Measurements from ENCODE around the gene CHD9.
"Not testable (repeated sequence)": the region's sequence is repeated elsewhere in the genome, so short reads cannot be mapped to it uniquely, and the experiment has no call there.

CHD9 gene

GRCh38 chr16:53281859-53282258 is 227.1 kb downstream of the CHD9 start:
- DNase-seq (ENCODE audit: low read depth in 2 of 2) = no peak

- no peak for DNase-seq (ENCODE audit: low read depth in 2 of 2)
Measured at GRCh38 chr16:53282328-53282727, 227.5 kb downstream of the CHD9 start.

DNA sequence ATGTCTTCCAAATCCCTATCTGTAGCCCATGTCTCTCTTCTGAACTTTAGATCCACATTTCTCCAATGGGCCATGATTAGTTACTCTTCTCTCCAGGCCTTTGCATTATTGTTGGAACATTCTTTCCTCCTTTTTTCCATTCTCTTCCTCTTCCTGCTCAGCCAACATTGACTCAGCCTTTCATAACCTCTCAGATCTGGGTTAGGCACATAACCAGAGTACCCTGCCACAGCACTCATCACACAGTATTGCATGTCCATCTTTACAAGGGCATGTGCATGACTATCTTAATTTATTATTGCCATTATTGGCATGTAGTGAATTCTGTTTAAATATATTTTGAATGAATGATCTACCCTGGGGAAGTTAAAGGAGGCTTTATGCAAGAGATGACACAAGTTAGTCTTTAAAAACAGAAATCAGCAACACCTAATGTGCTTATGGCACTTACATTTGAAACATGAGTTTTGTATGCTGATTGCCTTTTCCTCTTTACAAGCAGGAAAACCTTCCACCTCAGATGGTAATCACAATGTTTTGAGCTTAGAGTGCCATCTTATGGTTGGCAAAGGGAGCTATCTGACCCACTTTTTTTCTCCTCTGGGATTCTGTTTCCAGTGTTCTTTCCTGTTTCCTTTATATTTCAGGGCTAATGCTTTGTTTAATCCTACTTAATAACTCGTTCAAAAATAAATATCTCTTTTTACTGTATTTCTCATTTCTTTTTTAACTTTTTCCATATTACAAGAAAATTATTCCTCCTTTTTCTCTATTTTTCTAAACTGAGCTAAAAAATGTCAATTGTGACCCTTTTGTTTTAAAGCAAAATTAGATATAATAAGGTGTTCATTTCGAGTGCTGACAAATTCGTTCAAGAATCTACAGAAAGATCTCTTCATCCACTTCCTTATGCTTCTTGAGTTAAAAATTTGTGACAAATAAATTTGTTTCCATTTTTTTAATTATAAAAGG is 228.5 kb downstream of the CHD9 start:
- DNase-seq (ENCODE audit: low read depth in 2 of 2) = no peak

DNA sequence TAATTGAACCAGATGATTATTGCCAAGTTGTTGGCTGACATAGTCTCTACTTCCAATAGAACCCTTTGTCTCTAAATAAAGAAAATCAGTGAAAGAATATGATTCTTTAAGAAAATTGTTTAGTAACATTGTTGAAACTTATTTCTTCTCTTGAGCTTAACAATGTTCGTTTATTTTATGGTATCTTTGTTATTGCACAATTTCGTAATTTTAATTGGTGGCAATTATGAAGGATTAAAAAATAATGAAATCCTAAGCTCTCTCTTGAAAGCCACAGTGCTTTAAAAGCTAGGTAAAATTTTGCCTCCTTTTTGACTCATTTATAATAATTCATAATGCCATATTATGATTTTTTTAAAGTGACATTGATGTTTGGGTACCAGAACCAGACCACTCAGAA is 230.4 kb downstream of the CHD9 start:
- no peak for DNase-seq (ENCODE audit: low read depth in 2 of 2)

DNA sequence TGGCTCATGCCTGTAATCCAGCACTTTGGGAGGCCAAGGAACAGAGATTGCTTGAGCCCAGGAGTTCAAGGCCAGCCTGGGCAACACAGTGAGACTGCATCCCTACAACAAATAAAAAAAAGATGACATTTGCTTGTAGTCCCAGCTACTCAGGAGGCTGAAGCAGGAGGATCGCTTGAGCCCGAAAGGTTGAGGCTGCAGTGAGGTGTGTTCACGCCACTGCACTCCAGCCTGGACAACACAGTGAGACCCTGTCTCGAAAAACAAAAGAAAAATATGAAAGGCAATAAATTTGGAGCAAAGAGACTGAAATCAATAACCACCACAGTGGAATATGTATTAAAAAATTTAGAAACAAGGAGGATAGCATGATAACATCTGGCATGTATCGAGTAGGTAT is 235.7 kb downstream of the CHD9 start:
- no peak for DNase-seq (ENCODE audit: low read depth in 2 of 2)

- DNase-seq (ENCODE audit: low read depth in 2 of 2) = no peak
Measured at GRCh38 chr16:53291757-53292392, 237.1 kb downstream of the CHD9 start.

DNA sequence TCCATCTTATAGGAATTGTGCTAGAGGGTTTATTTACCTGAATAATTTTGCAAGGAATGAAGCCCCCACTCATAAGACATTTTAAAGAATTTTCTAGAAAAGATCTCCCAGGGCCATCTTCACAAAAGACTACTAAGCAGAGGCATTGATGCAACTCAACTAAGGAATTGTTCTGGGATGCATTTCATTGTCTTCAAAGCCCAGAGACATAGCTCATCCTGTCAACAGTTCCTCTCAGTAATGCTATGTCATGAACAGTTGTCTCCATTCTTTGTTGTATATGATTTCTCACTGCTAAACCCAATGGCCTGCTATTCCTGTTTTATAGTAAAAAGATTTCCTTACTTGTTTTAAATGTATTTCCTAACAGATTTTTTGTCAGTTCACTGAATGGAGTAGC is 242.7 kb downstream of the CHD9 start:
- DNase-seq (ENCODE audit: low read depth in 2 of 2) = no peak

- DNase-seq (ENCODE audit: low read depth in 2 of 2) = no peak
Measured at GRCh38 chr16:53304334-53304733, 249.5 kb downstream of the CHD9 start.

- no peak for DNase-seq (ENCODE audit: low read depth in 2 of 2)
Measured at GRCh38 chr16:53305743-53306142, 251.0 kb downstream of the CHD9 start.

DNA sequence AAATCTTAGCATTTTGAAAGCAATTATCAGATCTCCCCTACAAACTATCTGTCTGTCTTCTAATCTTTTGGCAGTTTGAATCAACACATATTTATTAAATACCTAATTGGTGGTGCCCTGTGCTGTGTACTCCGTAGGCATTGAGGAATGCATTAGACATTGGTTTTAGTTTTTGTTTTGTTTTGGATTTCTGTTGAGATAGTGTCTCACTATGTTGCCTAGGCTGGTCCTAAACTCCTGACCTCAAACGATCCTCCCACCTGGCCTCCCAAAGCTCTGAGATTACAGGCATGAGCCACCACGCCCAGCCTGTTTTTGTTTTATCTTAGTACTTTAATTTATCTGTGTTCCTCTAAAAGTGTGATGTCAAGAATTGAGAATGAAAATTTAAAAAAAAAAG is 254.7 kb downstream of the CHD9 start:
- DNase-seq (ENCODE audit: low read depth in 2 of 2) = no peak

GRCh38 chr16:53320992-53321391 is 266.2 kb downstream of the CHD9 start:
- DNase-seq (ENCODE audit: low read depth in 2 of 2) = no peak

GRCh38 chr16:53323924-53324323 is 269.1 kb downstream of the CHD9 start:
- DNase-seq (ENCODE audit: low read depth in 2 of 2) = no peak

DNA sequence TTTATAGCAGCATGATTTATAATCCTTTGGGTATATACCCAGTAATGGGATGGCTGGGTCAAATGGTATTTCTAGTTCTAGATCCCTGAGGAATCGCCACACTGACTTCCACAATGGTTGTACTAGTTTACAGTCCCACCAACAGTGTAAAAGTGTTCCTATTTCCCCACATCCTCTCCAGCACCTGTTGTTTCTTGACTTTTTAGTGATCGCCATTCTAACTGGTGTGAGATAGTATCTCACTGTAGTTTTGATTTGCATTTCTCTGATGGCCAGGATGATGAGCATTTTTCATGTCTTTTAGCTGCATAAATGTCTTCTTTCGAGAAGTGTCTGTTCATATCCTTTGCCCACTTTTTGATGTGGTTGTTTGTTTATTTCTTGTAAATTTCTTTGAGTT is 276.2 kb downstream of the CHD9 start:
- DNase-seq (ENCODE audit: low read depth in 2 of 2) = not testable (repeated sequence)

DNA sequence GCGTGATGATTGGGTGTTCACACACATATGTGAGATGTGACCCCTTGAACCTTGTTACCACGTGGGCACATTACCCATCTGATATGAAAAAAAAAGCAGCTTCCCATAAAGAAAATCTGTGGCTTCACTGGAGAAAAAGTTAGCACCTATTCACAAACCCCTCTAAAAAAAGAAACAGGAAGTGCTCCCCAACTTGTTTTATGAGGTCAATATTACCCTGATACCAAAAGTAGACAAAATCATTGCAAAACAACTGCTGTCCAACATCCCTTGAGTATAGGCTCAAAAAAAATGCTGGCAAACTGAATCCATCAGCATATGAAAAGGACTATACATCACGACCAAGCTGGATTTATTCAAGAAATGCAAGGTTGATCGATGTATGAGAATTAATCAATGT is 279.8 kb downstream of the CHD9 start:
- DNase-seq (ENCODE audit: low read depth in 2 of 2) = no peak

GRCh38 chr16:53337294-53337693 is 282.5 kb downstream of the CHD9 start:
- no peak for DNase-seq (ENCODE audit: low read depth in 2 of 2)

- DNase-seq (ENCODE audit: low read depth in 2 of 2) = no peak
Measured at GRCh38 chr16:53341792-53342191, 287.0 kb downstream of the CHD9 start.

GRCh38 chr16:53355064-53355463 is 300.3 kb downstream of the CHD9 start:
- DNase-seq (ENCODE audit: low read depth in 2 of 2) = no peak

DNA sequence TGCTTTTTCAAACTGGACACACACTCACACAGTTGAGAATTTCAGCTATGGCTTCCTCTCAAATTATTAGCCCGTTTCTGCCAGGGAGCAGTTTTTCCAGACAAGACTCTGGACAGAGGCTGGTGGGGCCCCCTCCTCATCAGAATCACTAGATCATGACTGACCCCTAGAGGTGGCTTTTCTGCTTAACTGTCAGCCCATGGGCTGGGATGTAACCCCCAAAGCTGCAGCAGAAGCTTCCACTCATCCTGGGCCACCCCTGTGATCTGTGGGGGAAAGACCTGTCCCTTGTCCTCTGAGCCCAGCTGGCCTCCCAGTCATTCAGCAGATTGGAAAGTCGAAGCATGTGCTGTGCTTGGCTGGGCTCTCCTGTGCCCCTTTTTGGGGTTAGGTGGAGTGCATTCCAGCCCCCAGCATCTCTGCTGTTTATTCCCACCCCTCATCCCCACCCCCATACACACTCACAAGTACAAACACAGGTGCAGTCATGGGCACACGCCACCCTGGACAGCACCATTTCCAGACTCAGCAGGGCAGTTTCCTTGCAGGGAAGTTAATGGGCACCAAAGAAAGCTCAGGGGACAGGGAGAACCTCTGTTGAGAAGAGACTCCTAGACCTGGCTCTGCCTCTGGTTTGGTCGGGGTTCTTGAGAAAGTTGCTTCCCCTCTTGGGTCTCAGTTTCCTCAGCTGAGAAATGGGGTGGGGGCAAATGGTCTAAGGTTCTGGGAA is 301.9 kb downstream of the CHD9 start:
- no peak for DNase-seq (ENCODE audit: low read depth in 2 of 2)

DNA sequence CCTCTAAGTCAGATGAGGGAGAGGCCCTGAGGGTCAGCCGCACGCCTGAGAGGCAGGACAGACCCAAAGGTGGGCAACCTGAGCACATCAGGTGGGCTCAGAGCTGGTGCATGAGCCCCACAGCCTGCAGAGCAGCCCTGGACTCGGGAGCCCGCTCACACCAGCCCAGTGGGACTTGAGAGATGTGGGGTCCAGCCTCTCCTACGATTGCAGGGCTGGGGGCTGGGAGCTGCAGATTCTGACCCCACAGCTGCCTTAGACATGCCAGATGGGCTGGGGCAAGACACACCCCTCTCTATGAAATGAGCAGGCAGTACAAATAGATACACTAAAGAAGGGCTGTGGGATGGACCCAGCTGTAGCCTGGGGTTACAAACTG is 302.4 kb downstream of the CHD9 start:
- DNase-seq (ENCODE audit: low read depth in 2 of 2) = no peak

GRCh38 chr16:53357955-53358354 is 303.2 kb downstream of the CHD9 start:
- DNase-seq (ENCODE audit: low read depth in 2 of 2) = no peak

- DNase-seq (ENCODE audit: low read depth in 2 of 2) = no peak
Measured at GRCh38 chr16:53358884-53359283, 304.1 kb downstream of the CHD9 start.

- DNase-seq (ENCODE audit: low read depth in 2 of 2) = no peak
Measured at GRCh38 chr16:53369921-53370320, 315.1 kb downstream of the CHD9 start.

- no peak for DNase-seq (ENCODE audit: low read depth in 2 of 2)
Measured at GRCh38 chr16:53370827-53371226, 316.0 kb downstream of the CHD9 start.
